GM23248 (cell line): Measurements from ENCODE around the gene SYTL2. TPM values are rescaled to one million over a fixed set of nuclear protein-coding genes. Genes with fewer than 3 reads are reported as not detected.

Source experiments
- DNase-seq: peaks from one replicate; pipeline ENCODE4 v3.0.0-alpha.2; 2015
- H2AFZ ChIP-seq: fragments of 200-600 bp; sonication (generic); 2 replicates; pipeline ENCODE4 v1.6.1; 2016; ENCODE audit warnings: antibody characterized with exemption
- H3F3A ChIP-seq: fragments of 200-600 bp; sonication (generic); 2 replicates; pipeline ENCODE4 v1.6.1; 2016; ENCODE audit warnings: mild to moderate bottlenecking, antibody characterized with exemption, mixed run types; ENCODE audit not compliant: insufficient read depth
- H3K27ac ChIP-seq: fragments of 200-600 bp; sonication (generic); 2 replicates; pipeline ENCODE4 v1.5.1; 2016; ENCODE audit warnings: mild to moderate bottlenecking
- H3K27me3 ChIP-seq: fragments of 200-600 bp; sonication (generic); replicated peaks from 2 replicates; pipeline ENCODE4 v1.6.1; 2016; ENCODE audit warnings: mild to moderate bottlenecking; ENCODE audit not compliant: insufficient read depth
- H3K36me3 ChIP-seq: fragments of 200-600 bp; sonication (generic); 2 replicates; pipeline ENCODE4 v1.6.1; 2016; ENCODE audit warnings: low read depth, mild to moderate bottlenecking
- H3K4me1 ChIP-seq: fragments of 200-600 bp; sonication (generic); 2 replicates; pipeline ENCODE4 v1.6.1; 2016; ENCODE audit warnings: mild to moderate bottlenecking; ENCODE audit not compliant: insufficient read depth
- H3K4me2 ChIP-seq: fragments of 200-600 bp; sonication (generic); one replicate; pipeline ENCODE4 v1.6.1; 2016; ENCODE audit warnings: mild to moderate bottlenecking; ENCODE audit not compliant: unreplicated experiment
- H3K4me3 ChIP-seq: fragments of 200-600 bp; sonication (generic); 2 replicates; pipeline ENCODE4 v1.5.1; 2016; ENCODE audit warnings: mild to moderate bottlenecking
- H3K79me2 ChIP-seq: fragments of 200-600 bp; sonication (generic); 2 replicates; pipeline ENCODE4 v1.6.1; 2016; ENCODE audit warnings: mild to moderate bottlenecking; ENCODE audit not compliant: insufficient read depth
- H3K9ac ChIP-seq: fragments of 200-600 bp; sonication (generic); 2 replicates; pipeline ENCODE4 v1.6.1; 2016; ENCODE audit warnings: mild to moderate bottlenecking
- H3K9me2 ChIP-seq: fragments of 200-600 bp; sonication (generic); 2 replicates; pipeline ENCODE4 v1.6.1; 2016; ENCODE audit warnings: mixed run types, mild to moderate bottlenecking, moderate library complexity; ENCODE audit not compliant: insufficient read depth
- H3K9me3 ChIP-seq: fragments of 200-600 bp; sonication (generic); one replicate; pipeline ENCODE4 v1.6.1; 2017; ENCODE audit warnings: low read depth
- H4K20me1 ChIP-seq: fragments of 200-600 bp; sonication (generic); 2 replicates; pipeline ENCODE4 v1.6.0; 2016; ENCODE audit not compliant: insufficient read depth
- EZH2 ChIP-seq: fragments of 200-600 bp; sonication (generic); IDR thresholded peaks from 2 replicates; pipeline ENCODE4 v1.6.1; 2018; ENCODE audit warnings: antibody characterized with exemption, mild to moderate bottlenecking; ENCODE audit not compliant: insufficient read depth, poor library complexity, severe bottlenecking
- EZH2phosphoT487 ChIP-seq: fragments of 200-600 bp; sonication (generic); IDR thresholded peaks from 2 replicates; pipeline ENCODE4 v1.6.1; 2018; ENCODE audit warnings: antibody characterized with exemption, moderate library complexity, mild to moderate bottlenecking, low read depth; ENCODE audit not compliant: insufficient read depth
- WGBS, 2 experiments: methylation state at CpG; one replicate each; pipeline ENCODE4 v1.1.6; 2015 to 2017; ENCODE audit warnings: low lambda C conversion rate in 2 of 2, low coverage in 1 of 2; ENCODE audit errors: missing lambda C conversion rate in 2 of 2; 5-methylcytosine and 5-hydroxymethylcytosine counted together
- in situ Hi-C: fragments of 300-500 bp; cut with MboI; formaldehyde crosslinking; loops from 2 replicates; pipeline ENCODE4 v1.15.0; 2020
- polyA plus RNA-seq: library from polyadenylated mRNA; unstranded; fragments of >200 nt; fragmentation: Nextera tagmentation; extraction: Ambion mirVana; gene quantifications from 2 replicates; pipeline ENCODE4 v1.2.1, GENCODE V29; 2016
- total RNA-seq: library from RNA; depleted of rRNA; stranded (reverse); fragments of >200 nt; shearing (Covaris generic); gene quantifications from 2 replicates; pipeline ENCODE4 v1.2.3, GENCODE V29; 2014

The SYTL2 gene
- total and polyA plus RNA-seq, 2 experiments from 2014 or later, result 3.5 to 5.3 TPM

DNA sequence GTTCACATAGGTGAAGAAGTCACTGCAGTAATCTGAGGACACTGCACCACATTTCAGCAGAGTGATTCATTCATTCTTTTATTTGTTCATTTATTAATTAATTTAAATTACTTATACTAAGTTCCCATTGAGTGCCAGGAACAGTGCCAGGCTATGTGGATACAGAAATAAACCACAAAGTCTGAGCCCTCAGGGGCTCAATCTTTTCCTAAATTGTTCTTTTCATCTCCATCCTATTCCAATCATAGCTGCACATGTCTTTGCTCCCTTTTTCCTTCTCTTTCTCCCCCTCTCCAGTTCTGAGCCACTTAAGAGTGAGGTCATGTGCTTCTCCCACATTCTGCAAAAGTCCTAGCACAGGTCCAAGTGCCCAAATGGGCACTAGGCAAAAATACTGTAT lies 4.9 kb downstream of the SYTL2 start:
- no peaks in the 10 kb centered on the region for H3K9me3 ChIP-seq
- H3K4me3 ChIP-seq, result no peak overlapping the region
- in situ Hi-C loops, result loop anchor here (10.0 kb wide), 1 partner anchor 61 kb away; no protein-coding TSS in a partner anchor
- H3K4me1 ChIP-seq, result no peaks in the 10 kb centered on the region
- TF ChIP-seq EZH2phosphoT487 (no peak), EZH2 (no peak)
- H3K9me2 ChIP-seq, result no peaks in the 10 kb centered on the region
- H3K36me3 ChIP-seq, result no peaks in the 10 kb centered on the region
- H3K79me2 ChIP-seq, result no peaks in the 10 kb centered on the region
- no peaks in the 10 kb centered on the region for H4K20me1 ChIP-seq
- no peak overlapping the region for H3K4me2 ChIP-seq
- no peak overlapping the region for H3K27ac ChIP-seq
- H3K9ac ChIP-seq, result no peak overlapping the region
- no peaks in the 10 kb centered on the region for H3K27me3 ChIP-seq
- no peaks in the 10 kb centered on the region for H3F3A ChIP-seq
- no peak overlapping the region for H2AFZ ChIP-seq
- DNase-seq, result no peak

DNA sequence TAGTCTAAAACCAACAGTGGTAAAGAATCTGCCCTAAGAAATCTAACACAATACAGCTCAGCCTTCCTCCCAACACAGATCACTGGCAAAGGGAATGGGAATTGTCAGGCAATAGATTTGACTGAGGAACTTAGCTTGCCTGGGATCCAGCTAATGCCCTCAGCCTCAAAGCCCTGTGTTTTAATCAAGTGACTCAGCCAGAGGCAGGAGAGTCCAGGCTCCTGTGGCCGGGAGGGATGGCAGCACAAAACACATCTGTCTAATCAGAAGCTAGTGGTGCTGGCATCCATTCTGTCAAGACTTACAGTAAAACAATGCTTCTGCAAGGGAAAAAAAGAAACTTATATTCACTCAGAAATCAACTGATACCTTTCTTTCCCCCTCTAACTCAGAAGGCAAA lies 5.6 kb downstream of the SYTL2 start:
- TF ChIP-seq EZH2 (no peak), EZH2phosphoT487 (no peak)
- peak; percentile 31 for DNase-seq
- WGBS, 2 experiments, result 82 to 93% methylated on average over 1 of the region's 1 CpG
- Histone ChIP-seq H3F3A (no peaks in the 10 kb centered on the region), H4K20me1 (no peaks in the 10 kb centered on the region), H3K27me3 (no peaks in the 10 kb centered on the region), H3K9me3 (no peaks in the 10 kb centered on the region), H3K4me3 (no peak overlapping the region), H3K4me1 (no peaks in the 10 kb centered on the region), H3K36me3 (no peaks in the 10 kb centered on the region), H3K79me2 (no peaks in the 10 kb centered on the region), H3K27ac (no peak overlapping the region), H3K4me2 (no peak overlapping the region), H2AFZ (no peak overlapping the region), H3K9me2 (no peaks in the 10 kb centered on the region), H3K9ac (no peak overlapping the region)
- in situ Hi-C loops, result loop anchor here (10.0 kb wide), 1 partner anchor 61 kb away; no protein-coding TSS in a partner anchor

DNA sequence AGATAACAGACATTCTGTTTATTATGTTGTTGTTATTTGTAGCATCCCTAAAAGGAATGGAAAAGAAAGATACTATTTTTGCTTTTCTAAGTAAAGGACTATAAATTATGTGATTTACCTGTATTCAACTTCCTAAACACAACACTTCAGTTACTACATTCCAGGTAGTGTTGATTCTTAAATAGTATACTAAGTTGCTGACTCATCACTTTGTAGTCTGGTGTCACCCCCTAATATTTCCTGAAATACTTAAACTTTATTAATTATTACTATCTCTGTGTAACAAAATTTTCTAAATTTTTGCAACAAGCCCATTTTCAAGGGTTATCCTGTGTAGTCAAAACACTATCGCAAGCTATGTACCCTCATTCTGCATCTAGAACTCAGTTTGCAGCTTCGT lies 7.0 kb downstream of the SYTL2 start:
- no peaks in the 10 kb centered on the region for H3K9me2 ChIP-seq
- H3K79me2 ChIP-seq, result no peaks in the 10 kb centered on the region
- no peaks in the 10 kb centered on the region for H3K27me3 ChIP-seq
- H2AFZ ChIP-seq, result no peak overlapping the region
- no peaks in the 10 kb centered on the region for H4K20me1 ChIP-seq
- no peaks in the 10 kb centered on the region for H3K4me1 ChIP-seq
- H3K36me3 ChIP-seq, result no peaks in the 10 kb centered on the region
- H3K9me3 ChIP-seq, result no peaks in the 10 kb centered on the region
- TF ChIP-seq EZH2phosphoT487 (no peak), EZH2 (no peak)
- no peaks in the 10 kb centered on the region for H3F3A ChIP-seq
- 99 to 100% methylated on average over 2 of the region's 2 CpGs for WGBS, 2 experiments
- no peak overlapping the region for H3K27ac ChIP-seq
- H3K9ac ChIP-seq, result no peak overlapping the region
- in situ Hi-C loops, result loop anchor here (10.0 kb wide), 1 partner anchor 59 kb away; no protein-coding TSS in a partner anchor
- H3K4me3 ChIP-seq, result no peak overlapping the region
- no peak for DNase-seq
- H3K4me2 ChIP-seq, result no peak overlapping the region

DNA sequence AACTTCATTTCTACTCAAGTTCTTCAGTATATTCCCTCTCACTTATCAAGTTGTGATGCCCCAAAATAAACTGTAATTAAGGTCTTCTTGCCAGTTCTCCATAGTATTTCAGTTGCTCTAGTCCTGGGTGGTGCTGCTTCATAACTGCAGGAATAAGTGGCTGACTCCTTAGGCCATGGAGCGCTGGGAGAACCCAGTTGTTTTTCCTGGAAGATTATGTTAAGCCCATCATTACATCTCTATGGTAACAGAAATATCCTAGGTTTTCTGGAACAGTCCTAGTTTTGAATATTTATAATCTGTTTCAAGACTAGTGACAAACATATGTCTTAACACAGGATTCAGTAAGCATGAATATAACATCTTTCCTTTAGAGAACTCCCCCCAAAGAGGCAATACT lies 7.6 kb downstream of the SYTL2 start:
- no peaks in the 10 kb centered on the region for H4K20me1 ChIP-seq
- H3K4me2 ChIP-seq, result no peak overlapping the region
- H3F3A ChIP-seq, result no peaks in the 10 kb centered on the region
- H3K36me3 ChIP-seq, result no peaks in the 10 kb centered on the region
- no peaks in the 10 kb centered on the region for H3K9me2 ChIP-seq
- no peaks in the 10 kb centered on the region for H3K4me1 ChIP-seq
- no peak overlapping the region for H3K27ac ChIP-seq
- no peak overlapping the region for H3K4me3 ChIP-seq
- in situ Hi-C loops, result loop anchor here (10.0 kb wide), 1 partner anchor 59 kb away; no protein-coding TSS in a partner anchor
- no peaks in the 10 kb centered on the region for H3K27me3 ChIP-seq
- TF ChIP-seq EZH2 (no peak), EZH2phosphoT487 (no peak)
- no peaks in the 10 kb centered on the region for H3K79me2 ChIP-seq
- 73 to 79% methylated on average over 1 of the region's 1 CpG for WGBS, 2 experiments
- no peak for DNase-seq
- no peak overlapping the region for H2AFZ ChIP-seq
- no peak overlapping the region for H3K9ac ChIP-seq
- no peaks in the 10 kb centered on the region for H3K9me3 ChIP-seq

DNA sequence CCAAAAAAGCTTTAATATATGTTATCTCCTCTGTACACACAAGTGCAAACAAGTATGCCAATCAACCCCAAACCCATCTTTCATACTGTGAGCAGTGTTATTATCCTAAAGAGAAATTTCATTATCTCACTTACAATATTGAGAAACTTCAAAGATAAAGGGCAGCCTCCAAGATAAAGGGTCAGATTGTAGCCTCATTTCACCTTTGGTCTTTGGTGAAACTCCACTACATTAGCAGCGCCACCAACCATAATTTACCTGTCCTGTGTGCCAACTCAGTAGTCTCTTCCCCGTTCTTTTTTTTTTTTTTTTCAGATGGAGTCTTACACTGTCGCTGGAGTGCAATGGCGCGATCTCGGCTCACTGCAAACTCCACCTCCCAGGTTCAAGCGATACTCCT lies 9.4 kb downstream of the SYTL2 start:
- H3K27me3 ChIP-seq, result no peaks in the 10 kb centered on the region
- no peak for DNase-seq
- WGBS, 2 experiments, result 77 to 82% methylated on average over 7 of the region's 7 CpGs
- in situ Hi-C loops, result loop anchor here (10.0 kb wide), 1 partner anchor 57 kb away; no protein-coding TSS in a partner anchor
- no peak overlapping the region for H3K4me2 ChIP-seq
- H3K9me2 ChIP-seq, result no peaks in the 10 kb centered on the region
- H3K27ac ChIP-seq, result no peak overlapping the region
- H3K9ac ChIP-seq, result no peak overlapping the region
- TF ChIP-seq EZH2phosphoT487, result no peak
- H4K20me1 ChIP-seq, result no peaks in the 10 kb centered on the region
- no peaks in the 10 kb centered on the region for H3K4me1 ChIP-seq
- no peaks in the 10 kb centered on the region for H3K9me3 ChIP-seq
- H3K79me2 ChIP-seq, result no peaks in the 10 kb centered on the region
- no peaks in the 10 kb centered on the region for H3K36me3 ChIP-seq
- H3K4me3 ChIP-seq, result no peak overlapping the region
- H2AFZ ChIP-seq, result no peak overlapping the region
- H3F3A ChIP-seq, result no peaks in the 10 kb centered on the region
